WERI-Rb-1 (cell line): ENCODE measurements around the gene DDIT4L.
A peak's percentile ranks its signal among the peaks of the same experiment; 100 is the strongest.

Experiments used
- DNase-seq: peaks from one replicate; pipeline ENCODE4 v3.0.0-alpha.2; 2020
- H3K27ac ChIP-seq: fragments of 250-450 bp; sonication (Bioruptor Pico); 2 replicates; pipeline ENCODE4 v1.5.1; 2020; ENCODE audit warnings: mild to moderate bottlenecking, moderate library complexity
- H3K27me3 ChIP-seq: fragments of 250-450 bp; sonication (Bioruptor Pico); 2 replicates; pipeline ENCODE4 v1.5.1; 2021; ENCODE audit warnings: mild to moderate bottlenecking, low read depth, moderate library complexity; ENCODE audit not compliant: insufficient read depth, severe bottlenecking
- H3K36me3 ChIP-seq: fragments of 250-450 bp; sonication (Bioruptor Pico); 2 replicates; pipeline ENCODE4 v1.5.1; 2020; ENCODE audit warnings: mild to moderate bottlenecking, moderate library complexity
- H3K4me3 ChIP-seq: 2 replicates; pipeline ENCODE4 v1.5.1; 2011; ENCODE audit warnings: low read depth, mild to moderate bottlenecking, control low read depth, low read length
- H3K9me3 ChIP-seq: fragments of 250-450 bp; sonication (Bioruptor Pico); 2 replicates; pipeline ENCODE4 v1.5.1; 2021; ENCODE audit warnings: mild to moderate bottlenecking, moderate library complexity; ENCODE audit not compliant: severe bottlenecking
- CTCF ChIP-seq: IDR thresholded peaks from 2 replicates; pipeline ENCODE4 v1.5.1; 2011; ENCODE audit warnings: low read depth, mild to moderate bottlenecking, control low read depth, inconsistent platforms, low read length

The DDIT4L gene

GRCh38 chr4:100189820-100190642 is at the start of gene DDIT4L:
Gene DDIT4L (minus strand): TSS chr4:100190468. CDS start chr4:100189983, 485 bp downstream.
- Histone ChIP-seq H3K4me3 (peak within 1 kb of the TSS; percentile 34), H3K36me3 (no peaks in the 10 kb centered on the region), H3K9me3 (no peaks in the 10 kb centered on the region), H3K27ac (peak within 1 kb of the TSS; percentile 80), H3K27me3 (no peaks in the 10 kb centered on the region)
- no peak for TF ChIP-seq CTCF
- no peak for DNase-seq

GRCh38 chr4:100240008-100240407 is 49.7 kb upstream of the DDIT4L start:
- TF ChIP-seq CTCF = no peak
- Histone ChIP-seq H3K9me3 (no peaks in the 10 kb centered on the region), H3K27me3 (no peaks in the 10 kb centered on the region), H3K36me3 (no peaks in the 10 kb centered on the region), H3K27ac (no peak overlapping the region), H3K4me3 (no peak overlapping the region)
- DNase-seq = no peak

GRCh38 chr4:100224721-100225120 is 34.5 kb upstream of the DDIT4L start:
- Histone ChIP-seq H3K36me3 (no peaks in the 10 kb centered on the region), H3K27me3 (no peaks in the 10 kb centered on the region), H3K4me3 (no peak overlapping the region), H3K27ac (no peak overlapping the region), H3K9me3 (peaks cover 19% of the 10 kb centered on the region)
- TF ChIP-seq CTCF = no peak
- no peak for DNase-seq

- Histone ChIP-seq H3K27ac (no peak overlapping the region), H3K27me3 (no peaks in the 10 kb centered on the region), H3K4me3 (no peak overlapping the region), H3K9me3 (peaks cover 19% of the 10 kb centered on the region), H3K36me3 (no peaks in the 10 kb centered on the region)
- no peak for TF ChIP-seq CTCF
- no peak for DNase-seq
Observed at GRCh38 chr4:100224160-100224559, 33.9 kb upstream of the DDIT4L start.

GRCh38 chr4:100208964-100209363 is 18.7 kb upstream of the DDIT4L start:
- Histone ChIP-seq H3K36me3 (no peaks in the 10 kb centered on the region), H3K9me3 (no peaks in the 10 kb centered on the region), H3K27ac (no peak overlapping the region), H3K27me3 (no peaks in the 10 kb centered on the region), H3K4me3 (no peak overlapping the region)
- no peak for DNase-seq
- no peak for TF ChIP-seq CTCF

- no peak for DNase-seq
- TF ChIP-seq CTCF = no peak
Observed at GRCh38 chr4:100208459-100208858, 18.2 kb upstream of the DDIT4L start.

More at GRCh38 chr4:100208459-100208858, 18.2 kb upstream of the DDIT4L start:
- H3K9me3 ChIP-seq = no peaks in the 10 kb centered on the region
- no peak overlapping the region for H3K27ac ChIP-seq
- H3K36me3 ChIP-seq = no peaks in the 10 kb centered on the region
- no peak overlapping the region for H3K4me3 ChIP-seq
- H3K27me3 ChIP-seq = no peaks in the 10 kb centered on the region
